IPS-18a (cell line): ENCODE measurements around the gene PIAS4.

Source experiments
- H3K27ac ChIP-seq: one replicate; pipeline ENCODE4 v1.5.1; 2013; ENCODE audit warnings: low read length
- H3K27me3 ChIP-seq: one replicate; pipeline ENCODE4 v1.6.1; 2013; ENCODE audit warnings: mild to moderate bottlenecking, low read length; ENCODE audit not compliant: control insufficient read depth, insufficient read depth
- H3K36me3 ChIP-seq: one replicate; pipeline ENCODE4 v1.6.1; 2013; ENCODE audit warnings: low read depth, low read length; ENCODE audit not compliant: control insufficient read depth
- H3K4me1 ChIP-seq: one replicate; pipeline ENCODE4 v1.6.1; 2013; ENCODE audit warnings: low read depth, low read length; ENCODE audit not compliant: control insufficient read depth
- H3K4me3 ChIP-seq: one replicate; pipeline ENCODE4 v1.5.1; 2013; ENCODE audit warnings: low read length
- H3K9ac ChIP-seq: one replicate; pipeline ENCODE4 v1.6.1; 2013; ENCODE audit warnings: mild to moderate bottlenecking, low read length, moderate library complexity
- H3K9me3 ChIP-seq: one replicate; pipeline ENCODE4 v1.6.1; 2013; ENCODE audit warnings: low read depth, low read length; ENCODE audit not compliant: control insufficient read depth

PIAS4 gene

DNA sequence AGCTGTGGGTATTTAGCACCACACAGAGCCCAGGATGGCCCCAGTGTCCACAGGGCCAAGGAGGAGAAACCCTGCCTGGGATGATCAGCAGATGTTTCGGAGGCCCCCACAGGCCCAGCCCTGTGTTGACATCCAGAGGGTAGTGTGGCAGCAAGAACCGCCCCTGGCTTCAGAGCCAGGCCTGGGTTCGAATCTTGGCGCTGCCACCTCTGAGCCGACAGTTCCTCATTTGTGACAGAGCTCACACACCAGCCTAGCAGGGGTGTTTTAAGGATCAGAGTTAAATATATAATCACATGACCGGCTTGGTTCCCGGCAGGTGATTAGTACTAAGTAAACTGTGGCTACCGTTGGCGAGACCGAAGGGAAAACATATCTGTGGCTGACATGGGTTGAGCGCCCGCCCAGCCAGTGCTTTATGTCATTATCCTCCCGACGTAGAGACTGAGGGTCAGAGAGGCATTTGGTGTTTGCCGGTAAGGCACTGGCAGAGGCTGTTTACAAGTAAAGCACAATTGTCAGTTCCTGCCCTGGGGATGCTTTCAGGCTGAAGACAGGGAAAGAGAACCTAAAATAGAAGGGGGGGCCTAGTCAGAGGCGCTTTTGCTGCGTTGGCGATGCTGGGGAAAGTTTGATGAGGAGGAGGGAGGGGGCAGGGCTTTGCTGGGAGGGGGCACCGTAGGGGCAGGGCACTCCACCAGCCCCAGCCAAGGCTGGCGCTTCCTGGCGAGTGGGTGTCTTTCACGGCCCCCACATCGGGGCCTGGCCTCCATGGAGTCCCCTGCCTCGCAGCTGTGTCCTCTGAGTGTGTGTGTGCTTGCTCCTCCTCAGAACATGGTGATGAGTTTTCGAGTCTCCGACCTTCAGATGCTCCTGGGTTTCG is 4.8 kb downstream of the PIAS4 start:
- no peaks in the 10 kb centered on the region for H3K27me3 ChIP-seq
- no peak overlapping the region for H3K27ac ChIP-seq
- no peaks in the 10 kb centered on the region for H3K4me1 ChIP-seq
- no peak overlapping the region for H3K9ac ChIP-seq
- H3K36me3 ChIP-seq: peaks cover 16% of the 10 kb centered on the region
- H3K4me3 ChIP-seq: no peak overlapping the region
- no peaks in the 10 kb centered on the region for H3K9me3 ChIP-seq

DNA sequence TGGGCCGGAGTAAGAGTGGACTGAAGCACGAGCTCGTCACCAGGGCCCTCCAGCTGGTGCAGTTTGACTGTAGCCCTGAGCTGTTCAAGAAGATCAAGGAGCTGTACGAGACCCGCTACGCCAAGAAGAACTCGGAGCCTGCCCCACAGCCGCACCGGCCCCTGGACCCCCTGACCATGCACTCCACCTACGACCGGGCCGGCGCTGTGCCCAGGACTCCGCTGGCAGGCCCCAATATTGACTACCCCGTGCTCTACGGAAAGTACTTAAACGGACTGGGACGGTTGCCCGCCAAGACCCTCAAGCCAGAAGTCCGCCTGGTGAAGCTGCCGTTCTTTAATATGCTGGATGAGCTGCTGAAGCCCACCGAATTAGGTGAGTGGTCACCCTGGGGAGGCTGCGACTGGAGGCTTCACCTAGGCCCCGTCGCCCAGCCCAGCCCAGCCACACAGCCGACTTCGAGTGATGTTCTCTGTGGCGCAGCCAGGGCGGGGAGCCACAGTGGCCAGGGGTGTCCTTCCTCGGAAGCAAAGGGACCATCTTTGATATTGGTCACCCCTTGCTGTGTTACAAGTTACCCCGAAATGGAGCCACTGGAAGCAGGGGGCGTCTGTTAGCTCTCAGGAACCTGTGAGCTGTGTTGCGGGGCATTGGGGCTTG is 5.6 kb downstream of the PIAS4 start:
- Histone ChIP-seq H3K27ac (no peak overlapping the region), H3K9me3 (no peaks in the 10 kb centered on the region), H3K27me3 (no peaks in the 10 kb centered on the region), H3K36me3 (peaks cover 16% of the 10 kb centered on the region), H3K9ac (no peak overlapping the region), H3K4me1 (no peaks in the 10 kb centered on the region), H3K4me3 (no peak overlapping the region)

- no peak overlapping the region for H3K9ac ChIP-seq
- no peaks in the 10 kb centered on the region for H3K4me1 ChIP-seq
- no peaks in the 10 kb centered on the region for H3K9me3 ChIP-seq
- H3K27ac ChIP-seq: no peak overlapping the region
- no peaks in the 10 kb centered on the region for H3K27me3 ChIP-seq
- peaks cover 16% of the 10 kb centered on the region for H3K36me3 ChIP-seq
- H3K4me3 ChIP-seq: no peak overlapping the region
These were observed 6.5 kb downstream of the PIAS4 start for GRCh38 chr19:4013886-4014540.

DNA sequence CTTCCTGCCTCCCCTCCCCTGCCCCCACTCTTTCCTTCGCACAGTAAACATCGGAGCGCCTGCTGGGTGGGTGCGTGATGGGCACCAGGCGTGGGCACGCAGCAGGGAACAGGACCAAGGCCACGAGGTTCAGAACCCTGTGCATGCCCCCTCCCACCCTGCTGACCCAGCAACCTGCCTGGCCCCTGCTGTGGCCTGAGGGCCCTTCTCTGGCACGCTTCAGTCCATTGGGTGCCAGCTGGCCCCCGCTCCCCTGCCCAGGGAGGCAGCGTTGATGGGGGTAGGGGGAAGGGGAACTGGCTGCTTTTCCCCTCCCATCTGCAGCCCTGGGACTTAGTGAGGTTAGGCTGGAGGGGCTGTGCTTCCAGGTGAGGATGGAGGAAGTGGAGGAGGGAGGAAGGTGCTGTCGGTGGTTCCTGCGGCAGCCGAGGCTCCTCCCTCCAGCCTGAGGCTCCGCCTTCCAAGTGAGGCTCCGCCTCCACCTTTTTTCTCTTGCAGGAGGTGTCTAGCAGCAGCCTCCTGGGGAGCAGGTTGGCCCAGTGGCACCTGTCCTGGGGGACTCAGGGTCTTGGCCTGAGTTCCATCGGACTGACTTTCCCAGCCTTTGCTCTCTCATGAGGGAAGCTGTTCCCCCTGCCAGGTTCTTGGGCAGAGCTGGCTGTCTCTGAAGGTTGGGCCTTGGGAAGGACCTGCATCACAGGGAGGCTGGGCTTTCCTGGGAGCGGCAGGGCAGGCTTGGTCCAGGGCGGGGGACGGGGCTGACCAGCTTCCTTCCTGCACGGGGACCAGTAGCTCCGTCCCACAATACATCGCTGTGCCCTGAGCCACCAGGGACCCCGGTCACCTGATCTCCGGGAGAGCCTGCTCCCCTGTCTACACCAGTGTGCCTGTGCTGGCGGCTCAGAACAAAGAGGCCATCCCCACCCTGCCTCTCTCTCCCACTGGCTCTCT is 7.3 kb downstream of the PIAS4 start:
- no peak overlapping the region for H3K9ac ChIP-seq
- H3K27me3 ChIP-seq: no peaks in the 10 kb centered on the region
- H3K27ac ChIP-seq: no peak overlapping the region
- no peaks in the 10 kb centered on the region for H3K9me3 ChIP-seq
- no peaks in the 10 kb centered on the region for H3K4me1 ChIP-seq
- H3K4me3 ChIP-seq: no peak overlapping the region
- H3K36me3 ChIP-seq: peaks cover 16% of the 10 kb centered on the region

- H3K4me1 ChIP-seq: no peaks in the 10 kb centered on the region
- H3K27me3 ChIP-seq: no peaks in the 10 kb centered on the region
- no peak overlapping the region for H3K4me3 ChIP-seq
- no peak overlapping the region for H3K27ac ChIP-seq
- peaks cover 16% of the 10 kb centered on the region for H3K36me3 ChIP-seq
- no peak overlapping the region for H3K9ac ChIP-seq
- H3K9me3 ChIP-seq: no peaks in the 10 kb centered on the region
These were observed 8.3 kb downstream of the PIAS4 start for GRCh38 chr19:4015705-4016402.

DNA sequence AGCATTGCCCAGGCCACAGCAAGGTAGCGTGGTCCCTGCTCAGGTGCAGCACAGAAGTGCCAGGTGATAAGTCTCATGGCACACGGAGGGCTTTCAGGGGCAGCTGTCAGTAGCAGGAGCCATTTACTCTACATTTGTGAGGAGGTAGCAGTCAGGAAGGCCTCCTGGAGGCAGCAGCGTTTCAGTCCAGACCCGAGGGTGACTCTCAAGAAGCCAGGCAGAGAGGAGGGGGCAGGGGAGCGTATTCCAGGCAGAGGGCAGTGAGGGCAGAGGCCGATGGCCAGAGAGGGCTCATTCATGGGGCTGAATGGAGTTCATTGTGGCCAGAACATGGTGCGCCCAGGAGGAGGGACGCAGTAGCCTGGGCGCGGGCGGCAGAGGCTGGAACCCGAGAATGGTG is 8.9 kb downstream of the PIAS4 start:
- H3K4me1 ChIP-seq: no peaks in the 10 kb centered on the region
- H3K27me3 ChIP-seq: no peaks in the 10 kb centered on the region
- H3K9me3 ChIP-seq: no peaks in the 10 kb centered on the region
- no peak overlapping the region for H3K27ac ChIP-seq
- H3K4me3 ChIP-seq: no peak overlapping the region
- peaks cover 16% of the 10 kb centered on the region for H3K36me3 ChIP-seq
- no peak overlapping the region for H3K9ac ChIP-seq

DNA sequence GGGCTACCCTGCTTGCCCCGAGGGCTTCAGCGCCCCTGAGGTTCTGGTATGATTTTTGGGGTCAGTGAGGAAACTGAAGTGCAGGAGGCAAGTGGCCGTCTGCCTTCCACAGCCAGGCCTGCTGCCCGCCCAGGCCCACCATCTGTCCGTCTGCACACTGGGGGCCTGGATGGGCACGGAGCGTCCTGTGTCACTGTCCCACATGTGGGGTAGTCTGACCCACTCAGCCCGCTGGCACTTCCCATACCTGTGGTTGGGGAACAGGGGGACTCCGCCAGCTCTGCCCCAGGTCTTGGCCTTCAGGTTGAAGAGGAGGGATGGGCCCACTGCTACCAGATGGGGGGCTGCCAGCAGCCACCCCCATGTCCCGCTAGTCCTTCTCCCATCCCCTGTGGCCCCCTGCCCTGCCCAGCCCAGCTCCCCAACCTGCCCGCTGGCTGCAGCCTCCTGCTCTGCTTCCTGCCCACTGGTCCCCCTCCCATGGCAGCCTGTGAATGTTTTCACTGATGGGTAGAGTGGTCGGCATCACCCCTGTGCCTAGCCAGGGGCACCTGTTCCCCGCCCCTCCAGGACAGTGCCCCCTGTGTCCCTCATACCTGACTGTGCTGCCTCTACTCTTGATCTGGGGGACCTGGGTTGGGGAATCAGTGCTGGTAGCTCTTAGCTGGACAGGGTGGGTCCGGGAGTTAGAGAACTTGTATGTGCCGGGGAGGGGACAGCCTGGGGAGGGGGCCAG is 9.5 kb downstream of the PIAS4 start:
- Histone ChIP-seq H3K9ac (no peak overlapping the region), H3K27ac (no peak overlapping the region), H3K36me3 (peaks cover 16% of the 10 kb centered on the region), H3K27me3 (no peaks in the 10 kb centered on the region), H3K4me3 (no peak overlapping the region), H3K9me3 (no peaks in the 10 kb centered on the region), H3K4me1 (no peaks in the 10 kb centered on the region)

- Histone ChIP-seq H3K4me1 (no peaks in the 10 kb centered on the region), H3K4me3 (no peak overlapping the region), H3K27ac (no peak overlapping the region), H3K9me3 (no peaks in the 10 kb centered on the region), H3K27me3 (no peaks in the 10 kb centered on the region), H3K36me3 (peaks cover 11% of the 10 kb centered on the region), H3K9ac (no peak overlapping the region)
These were observed 10.6 kb downstream of the PIAS4 start for GRCh38 chr19:4018140-4018613.

GRCh38 chr19:4018775-4019504 is 11.4 kb downstream of the PIAS4 start:
- H3K27me3 ChIP-seq: no peaks in the 10 kb centered on the region
- H3K9me3 ChIP-seq: no peaks in the 10 kb centered on the region
- H3K4me1 ChIP-seq: no peaks in the 10 kb centered on the region
- no peak overlapping the region for H3K4me3 ChIP-seq
- H3K27ac ChIP-seq: no peak overlapping the region
- H3K9ac ChIP-seq: no peak overlapping the region
- peaks cover 7% of the 10 kb centered on the region for H3K36me3 ChIP-seq

DNA sequence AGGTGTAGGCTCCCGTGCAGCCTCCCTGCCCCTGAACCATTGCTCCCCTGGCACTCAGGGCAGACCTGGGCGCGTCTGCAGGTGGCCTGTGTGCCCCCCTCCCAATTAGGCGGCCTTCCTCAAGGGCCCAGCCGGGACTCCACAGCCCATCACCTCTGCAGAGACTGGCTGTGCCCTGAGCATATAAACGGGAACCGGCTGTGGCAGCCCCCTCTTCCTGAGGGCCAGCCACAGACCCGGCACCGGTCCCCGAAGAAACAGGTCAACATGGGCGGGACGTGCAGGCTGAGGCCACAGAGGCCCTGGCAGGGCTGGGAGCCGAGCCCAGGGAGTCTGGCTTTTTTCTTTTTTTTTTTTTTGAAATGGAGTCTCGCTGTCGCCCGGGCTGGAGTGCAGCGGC is 12.0 kb downstream of the PIAS4 start:
- no peaks in the 10 kb centered on the region for H3K4me1 ChIP-seq
- peaks cover 9% of the 10 kb centered on the region for H3K36me3 ChIP-seq
- H3K4me3 ChIP-seq: no peak overlapping the region
- H3K27ac ChIP-seq: no peak overlapping the region
- H3K9me3 ChIP-seq: no peaks in the 10 kb centered on the region
- H3K27me3 ChIP-seq: no peaks in the 10 kb centered on the region
- H3K9ac ChIP-seq: no peak overlapping the region
